Testis (tissue), 3 donors: Measurements from ENCODE around the gene KLF7. TPM values are rescaled to one million over a fixed set of nuclear protein-coding genes. Genes with fewer than 3 reads are reported as not detected.

Experiments
- DNase-seq: peaks from one replicate; pipeline ENCODE4 v3.0.0-alpha.2; 2019
- H3K27ac ChIP-seq, 2 donors: fragments of 200-600 bp; sonication (generic); one replicate each; pipeline ENCODE4 v1.5.1; 2019
- H3K27me3 ChIP-seq: fragments of 200-600 bp; sonication (generic); one replicate; pipeline ENCODE4 v1.5.1; 2019
- H3K36me3 ChIP-seq: fragments of 200-600 bp; sonication (generic); one replicate; pipeline ENCODE4 v1.5.1; 2017; ENCODE audit warnings: low read depth; ENCODE audit errors: missing control alignments
- H3K4me1 ChIP-seq: fragments of 200-600 bp; sonication (generic); one replicate; pipeline ENCODE4 v1.5.1; 2019
- H3K4me3 ChIP-seq, 2 donors: fragments of 200-600 bp; sonication (generic); one replicate each; pipeline ENCODE4 v1.5.1; 2017 to 2019
- H3K9me3 ChIP-seq: fragments of 200-600 bp; sonication (generic); one replicate; pipeline ENCODE4 v1.5.1; 2017
- CTCF ChIP-seq, 3 experiments: fragments of 450-650 bp in 2 of 3; fragments of 200-600 bp in 1 of 3; sonication (generic) in 1 of 3; IDR thresholded peaks; one replicate each; pipeline ENCODE4 v1.5.1; 2016 to 2019; ENCODE audit warnings: antibody characterized with exemption in 3 of 3, mild to moderate bottlenecking in 2 of 3, moderate library complexity in 1 of 3
- POLR2A ChIP-seq: fragments of 450-650 bp; IDR thresholded peaks from one replicate; pipeline ENCODE4 v1.6.1; 2017; ENCODE audit warnings: antibody characterized with exemption, mild to moderate bottlenecking, moderate library complexity
- WGBS, 2 donors: methylation state at CpG; one replicate each; pipeline ENCODE4 v1.1.5; 2018; 5-methylcytosine and 5-hydroxymethylcytosine counted together
- intact Hi-C: fragments of 100-400 bp; cut with DNase I; formaldehyde crosslinking; loops from one replicate; pipeline ENCODE4 v1.15.1; 2023; ENCODE audit warnings: low total_unique reads
- polyA plus RNA-seq: library from polyadenylated mRNA; stranded (reverse); fragments of 350-450 nt; fragmentation: Illumina TruSeq; extraction: RNeasy Lipid Tissue Mini Kit (QIAGEN cat#74804); gene quantifications from one replicate; pipeline ENCODE4 v1.2.3, GENCODE V29; 2014; ENCODE audit warnings: low read depth, low replicate concordance; ENCODE audit not compliant: insufficient read depth
- total RNA-seq, 2 donors: library from RNA; depleted of rRNA; stranded (reverse); fragments of >200 nt; gene quantifications; one replicate each; pipeline ENCODE4 v1.2.3, GENCODE V29; 2016

KLF7 gene
- total and polyA plus RNA-seq, 3 donors from 2014 or later, result 15.1 to 23.2 (median 21.1) TPM

DNA sequence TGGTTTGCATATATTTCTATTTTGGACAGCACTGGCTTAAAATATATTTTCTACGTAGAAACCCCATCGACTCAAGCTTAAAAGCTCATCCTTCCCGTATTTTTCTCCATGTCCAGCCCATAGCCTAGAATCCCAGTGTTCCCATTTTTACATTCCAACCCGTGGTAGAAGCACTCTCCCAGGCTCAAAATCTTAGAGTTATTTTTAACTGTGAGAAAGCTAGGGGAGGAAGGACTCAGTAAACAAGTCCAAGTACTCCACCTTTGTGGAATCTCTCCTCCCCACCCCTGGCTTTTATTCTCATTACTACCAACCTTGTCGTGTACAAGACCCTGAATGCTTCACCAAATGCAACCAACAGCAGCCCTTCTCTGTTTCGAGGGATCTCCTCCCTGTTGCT is 69.8 kb downstream of the KLF7 start:
- WGBS, 2 donors, result 81 to 85% methylated on average over 6 of the region's 6 CpGs
- Histone ChIP-seq H3K36me3 (no peaks in the 10 kb centered on the region), H3K4me1 (no peaks in the 10 kb centered on the region), H3K4me3 (no peak overlapping the region), H3K27ac (no peak overlapping the region), H3K9me3 (no peaks in the 10 kb centered on the region), H3K27me3 (no peaks in the 10 kb centered on the region)
- no peak for DNase-seq
- intact Hi-C loops, result no loop called here
- TF ChIP-seq CTCF (IDR thresholded peaks at IDR 0.05), result no peak
- no peak for TF ChIP-seq POLR2A

DNA sequence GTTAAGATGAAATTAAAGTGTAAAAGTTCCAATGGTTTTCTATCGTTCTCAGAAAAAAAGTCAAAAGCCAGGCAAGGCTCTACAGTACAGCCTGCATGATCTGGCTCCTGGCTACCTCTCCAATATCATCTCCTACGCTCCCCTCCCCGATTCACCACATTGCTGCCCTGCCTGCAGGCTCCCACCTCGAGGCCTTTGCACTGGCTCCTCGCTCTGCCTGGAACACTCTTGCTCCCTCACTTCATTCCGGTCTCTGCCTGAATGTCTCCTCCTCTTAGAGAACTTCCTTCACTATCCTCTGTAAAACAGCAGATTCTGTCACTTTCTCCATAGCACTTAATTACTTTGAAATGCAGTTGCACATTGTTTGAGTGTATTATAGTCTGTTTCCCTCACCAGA is 72.5 kb downstream of the KLF7 start:
- DNase-seq, result no peak
- H3K27me3 ChIP-seq, result no peaks in the 10 kb centered on the region
- TF ChIP-seq CTCF (IDR thresholded peaks at IDR 0.05) (no peak), POLR2A (no peak)
- intact Hi-C loops, result no loop called here
- no peaks in the 10 kb centered on the region for H3K4me1 ChIP-seq
- H3K9me3 ChIP-seq, result no peaks in the 10 kb centered on the region
- H3K27ac ChIP-seq, result no peak overlapping the region
- no peaks in the 10 kb centered on the region for H3K36me3 ChIP-seq
- no peak overlapping the region for H3K4me3 ChIP-seq
- 91 to 96% methylated on average over 6 of the region's 6 CpGs for WGBS, 2 donors

- Histone ChIP-seq H3K27me3 (no peaks in the 10 kb centered on the region), H3K36me3 (no peaks in the 10 kb centered on the region), H3K9me3 (no peaks in the 10 kb centered on the region), H3K4me3 (no peak overlapping the region), H3K4me1 (no peaks in the 10 kb centered on the region), H3K27ac (no peak overlapping the region)
- DNase-seq, result no peak
- TF ChIP-seq CTCF (IDR thresholded peaks at IDR 0.05), result no peak
- no peak for TF ChIP-seq POLR2A
- intact Hi-C loops, result no loop called here
Observed at GRCh38 chr2:207092818-207093217, 72.9 kb downstream of the KLF7 start.

GRCh38 chr2:207091928-207092327 is 73.8 kb downstream of the KLF7 start:
- Histone ChIP-seq H3K36me3 (no peaks in the 10 kb centered on the region), H3K27me3 (no peaks in the 10 kb centered on the region), H3K27ac (no peak overlapping the region), H3K9me3 (no peaks in the 10 kb centered on the region), H3K4me3 (no peak overlapping the region), H3K4me1 (no peaks in the 10 kb centered on the region)
- intact Hi-C loops, result no loop called here
- no peak for DNase-seq
- WGBS, 2 donors, result 96% methylated on average over 2 of the region's 2 CpGs
- TF ChIP-seq POLR2A (no peak), CTCF (IDR thresholded peaks at IDR 0.05) (no peak)

- WGBS, 2 donors, result 49 to 56% methylated on average over 2 of the region's 2 CpGs
- intact Hi-C loops, result no loop called here
- TF ChIP-seq CTCF (IDR thresholded peaks at IDR 0.05) (no peak), POLR2A (no peak)
- no peak overlapping the region for H3K27ac ChIP-seq
- H3K27me3 ChIP-seq, result no peaks in the 10 kb centered on the region
- H3K9me3 ChIP-seq, result no peaks in the 10 kb centered on the region
- H3K36me3 ChIP-seq, result no peaks in the 10 kb centered on the region
- H3K4me3 ChIP-seq, result no peak overlapping the region
- no peaks in the 10 kb centered on the region for H3K4me1 ChIP-seq
- DNase-seq, result no peak
Observed at GRCh38 chr2:207091176-207091575, 74.6 kb downstream of the KLF7 start.
